ENCODE measurements around the gene ARSK. TPM values are rescaled to one million over a fixed set of nuclear protein-coding genes. Genes with fewer than 3 reads are reported as not detected.

ARSK gene
- total RNA-seq, 1 donor from 2014 or later = 2.2 TPM

DNA sequence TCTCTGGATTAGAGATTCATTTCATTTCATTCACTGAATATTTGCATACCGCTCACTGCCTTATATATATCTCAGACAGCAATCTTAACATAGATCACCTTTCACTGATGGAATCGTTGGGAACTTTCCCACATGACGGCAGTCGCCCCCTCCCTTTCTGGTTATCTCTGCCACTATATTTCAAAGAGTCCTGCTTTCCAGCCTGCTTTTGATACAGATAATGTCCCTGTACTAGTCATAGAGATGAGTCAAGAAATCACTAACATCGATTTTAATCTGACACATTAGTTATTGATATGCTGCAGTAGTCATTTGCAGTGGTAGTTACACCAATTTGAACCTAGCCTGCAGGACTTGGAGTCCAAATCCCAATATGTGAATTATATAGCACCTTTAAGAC lies 8.5 kb downstream of the ARSK start:
- no peak for DNase-seq (ENCODE audit: low read depth in 2 of 2)

DNA sequence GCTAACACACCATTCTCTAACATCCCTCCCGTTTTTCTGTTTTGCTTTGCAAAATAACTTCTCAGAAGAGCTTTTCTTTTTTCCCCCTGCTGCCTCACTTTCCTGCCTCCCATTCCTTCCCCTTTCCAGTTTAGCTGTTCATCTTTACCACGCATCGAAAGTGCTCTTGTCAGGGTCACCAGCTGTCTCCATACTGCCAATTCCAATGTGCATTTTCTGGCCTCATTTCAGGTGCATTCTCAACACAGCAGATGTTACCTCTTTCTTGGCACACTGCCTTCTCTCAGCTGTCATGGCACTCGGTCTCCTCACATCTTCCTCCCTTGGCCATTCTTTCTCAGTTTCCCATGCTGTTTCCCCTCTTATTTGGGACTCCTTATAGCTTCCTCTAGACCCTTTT lies 9.5 kb downstream of the ARSK start:
- peak in 1 of 2 donors; percentile 1 for DNase-seq (ENCODE audit: low read depth in 2 of 2)

DNA sequence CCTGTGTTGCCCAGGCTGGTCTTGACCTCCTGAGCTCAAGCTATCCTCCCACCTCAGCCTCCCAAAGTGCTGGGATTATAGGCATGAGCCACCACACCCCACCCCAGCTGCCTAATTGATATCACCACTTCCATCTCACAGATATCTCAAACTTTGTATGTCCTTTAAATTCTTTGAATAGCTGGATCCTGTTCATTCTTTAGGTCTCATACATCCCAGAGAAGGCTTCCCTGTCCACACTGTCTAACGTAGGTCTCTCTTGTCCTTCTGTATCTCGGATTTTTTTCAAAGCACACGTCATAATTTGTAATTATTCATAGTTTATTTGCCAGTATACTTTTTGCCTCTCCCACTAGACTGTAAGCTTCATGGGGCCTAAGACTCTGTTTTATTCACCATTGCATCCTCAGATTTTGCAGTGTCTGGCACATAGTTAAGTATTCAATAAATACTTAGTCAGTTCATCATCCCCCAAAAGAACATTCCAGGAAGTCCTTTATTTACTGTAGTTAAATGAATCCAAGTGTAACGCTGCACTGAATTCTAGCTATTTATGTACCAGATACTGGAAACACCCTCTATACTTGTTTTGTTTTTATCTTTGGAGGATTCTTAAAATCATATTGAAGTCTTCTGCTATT lies 10.5 kb downstream of the ARSK start:
- no peak for DNase-seq (ENCODE audit: low read depth in 2 of 2)

DNA sequence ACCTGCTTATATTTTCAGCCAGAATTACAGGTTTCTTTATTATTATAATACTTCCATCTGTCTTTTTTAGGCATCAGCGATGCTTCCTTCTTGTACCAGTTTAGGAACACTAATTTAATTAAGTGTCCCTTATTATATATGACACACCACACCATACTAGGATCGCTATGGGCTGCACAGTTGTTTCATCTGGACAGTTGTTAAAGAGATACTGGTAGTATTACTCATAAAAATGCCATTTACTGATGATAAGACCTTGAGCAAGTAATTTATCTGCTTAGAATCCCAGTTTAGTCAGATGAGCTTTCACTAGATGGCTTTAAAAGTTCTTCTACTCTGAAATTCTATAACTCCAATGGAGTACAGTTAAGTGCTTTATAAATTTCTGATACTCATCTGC lies 17.1 kb downstream of the ARSK start:
- no peak for DNase-seq (ENCODE audit: low read depth in 2 of 2)

DNA sequence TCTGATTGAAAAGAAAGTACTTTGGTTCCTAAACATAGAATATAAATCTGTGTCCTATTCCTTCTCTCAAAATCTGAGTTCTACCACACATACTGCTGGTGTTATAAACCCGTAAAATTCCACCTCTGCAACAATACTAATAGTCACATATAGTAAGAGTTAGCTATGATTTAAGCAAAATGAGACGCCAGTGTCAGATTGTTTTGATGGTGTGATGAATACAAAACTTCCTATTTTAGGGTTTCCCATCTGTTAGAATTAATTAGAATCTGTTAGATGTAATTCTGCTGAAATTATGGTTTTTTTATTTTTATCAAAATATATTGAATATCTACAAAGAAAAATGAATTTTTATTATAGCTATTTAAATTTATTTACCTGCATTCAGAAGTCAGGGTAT lies 26.7 kb downstream of the ARSK start:
- no peak for DNase-seq (ENCODE audit: low read depth in 2 of 2)

DNA sequence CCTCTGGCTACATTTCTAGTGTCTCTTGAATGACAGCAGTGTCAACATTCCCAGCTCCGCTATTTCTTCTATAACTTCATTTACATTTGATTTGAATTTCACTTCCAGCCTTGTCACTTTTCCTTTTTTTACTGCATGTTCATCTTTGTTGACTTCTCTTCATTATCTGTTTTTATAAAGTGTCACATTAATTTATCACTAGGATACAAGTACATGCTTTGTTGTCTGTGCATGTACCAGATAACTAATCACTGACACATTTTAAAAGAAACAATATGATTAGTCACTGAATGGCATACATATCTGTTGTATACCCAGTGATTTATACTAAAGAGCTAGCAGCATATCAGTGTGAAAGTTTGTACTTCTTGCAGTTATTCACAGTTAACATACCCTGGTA lies 29.1 kb downstream of the ARSK start:
- no peak for DNase-seq (ENCODE audit: low read depth in 2 of 2)

DNA sequence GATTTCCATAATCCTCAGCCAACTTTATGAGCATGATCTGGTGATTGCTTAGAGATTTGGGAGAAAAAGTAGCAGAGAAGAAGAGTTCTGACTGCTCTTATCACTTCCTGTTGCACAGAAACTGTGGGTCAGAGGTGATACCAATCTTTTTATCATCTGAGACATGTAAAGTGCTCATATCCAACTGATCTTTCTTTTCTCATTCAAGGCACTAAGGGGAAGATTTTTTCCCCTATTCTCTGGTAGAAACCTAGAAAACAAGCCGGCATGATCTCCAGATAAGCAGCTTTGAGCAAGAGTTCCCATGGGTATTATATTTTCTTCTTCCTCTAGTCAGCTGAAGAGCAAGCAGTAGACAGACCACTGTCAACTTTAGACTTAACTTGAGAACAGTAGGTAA lies 36.0 kb downstream of the ARSK start:
- DNase-seq (ENCODE audit: low read depth in 2 of 2) = no peak

DNA sequence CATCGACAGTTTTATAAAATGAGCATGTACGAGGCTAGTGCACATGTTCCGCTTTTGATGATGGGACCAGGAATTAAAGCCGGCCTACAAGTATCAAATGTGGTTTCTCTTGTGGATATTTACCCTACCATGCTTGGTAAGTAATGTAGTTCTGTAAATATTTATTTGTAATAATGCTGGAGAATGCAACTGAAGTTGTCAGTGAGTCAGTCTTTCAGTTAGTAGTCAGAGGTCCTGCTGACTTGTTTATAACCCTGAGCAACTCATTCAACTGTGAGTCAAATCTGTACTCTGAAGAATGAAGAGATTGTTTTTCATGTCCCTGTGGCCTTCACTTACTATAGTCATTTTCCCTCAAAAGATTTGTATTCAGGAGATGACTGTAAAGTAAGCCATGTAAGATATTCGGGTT lies 36.6 kb downstream of the ARSK start:
- peak in 1 of 2 donors; percentile 64 for DNase-seq (ENCODE audit: low read depth in 2 of 2)

DNA sequence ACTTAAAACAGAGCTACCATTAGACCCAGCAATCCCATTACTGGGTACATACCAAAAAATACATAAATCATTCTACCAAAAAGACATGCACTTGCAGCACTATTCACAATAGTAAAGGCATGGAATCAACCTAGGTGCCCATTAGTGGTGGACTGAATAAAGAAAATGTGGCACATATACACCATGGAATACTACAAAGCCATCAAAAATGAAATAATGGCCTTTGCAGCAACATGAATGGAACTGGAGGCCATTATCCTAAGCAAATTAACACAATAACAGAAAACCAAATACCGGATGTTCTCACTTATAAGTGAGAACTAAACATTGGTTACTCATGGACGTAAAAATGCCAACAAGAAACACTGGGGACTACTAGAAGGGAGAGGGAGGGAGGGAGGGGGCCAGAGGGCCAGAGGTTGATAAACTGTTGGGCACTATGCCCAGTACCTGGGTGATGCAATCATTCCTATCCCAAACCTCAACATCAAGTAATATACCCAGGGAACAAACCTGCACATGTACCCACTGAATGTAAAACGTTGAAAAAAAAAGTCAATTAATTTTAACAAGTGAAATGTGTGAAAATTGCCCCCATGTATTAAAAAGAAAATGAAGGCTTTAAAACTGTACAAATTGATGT lies 40.5 kb downstream of the ARSK start:
- DNase-seq (ENCODE audit: low read depth in 2 of 2) = no peak

DNA sequence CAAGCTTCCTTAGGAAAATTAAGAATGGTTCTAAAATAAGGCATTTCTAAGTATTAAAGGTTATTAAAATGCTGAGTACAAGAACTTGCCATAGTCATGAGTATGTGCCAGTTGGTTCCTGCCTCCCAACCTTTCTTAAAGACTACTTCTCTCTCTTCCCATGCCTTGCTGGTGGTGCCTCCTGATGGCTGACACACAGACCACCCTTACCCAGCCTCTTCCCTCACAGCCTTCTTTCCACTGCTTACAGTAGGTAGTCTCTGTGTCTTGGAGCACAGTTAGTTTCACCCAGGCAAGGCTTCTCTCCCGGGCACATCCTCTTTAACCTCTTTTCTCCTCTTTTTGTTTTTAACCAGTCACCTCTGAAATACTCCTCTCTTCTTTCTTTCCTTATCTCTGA lies 44.4 kb downstream of the ARSK start:
- no peak for DNase-seq (ENCODE audit: low read depth in 2 of 2)

DNA sequence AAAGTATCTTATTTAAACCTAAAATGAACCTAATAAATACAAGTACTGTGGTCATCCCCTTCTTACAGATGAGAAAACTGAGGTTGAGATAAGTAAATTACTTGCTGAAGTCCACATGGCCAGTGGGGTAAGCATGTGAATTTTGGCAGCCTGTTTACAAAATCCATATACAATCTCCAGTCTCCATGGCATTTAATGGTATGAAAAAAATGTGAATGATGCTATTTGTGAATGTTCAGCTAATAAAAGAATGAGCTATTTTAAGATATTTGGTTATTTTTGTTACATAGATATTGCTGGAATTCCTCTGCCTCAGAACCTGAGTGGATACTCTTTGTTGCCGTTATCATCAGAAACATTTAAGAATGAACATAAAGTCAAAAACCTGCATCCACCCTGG lies 45.7 kb downstream of the ARSK start:
- DNase-seq (ENCODE audit: low read depth in 2 of 2) = no peak

DNA sequence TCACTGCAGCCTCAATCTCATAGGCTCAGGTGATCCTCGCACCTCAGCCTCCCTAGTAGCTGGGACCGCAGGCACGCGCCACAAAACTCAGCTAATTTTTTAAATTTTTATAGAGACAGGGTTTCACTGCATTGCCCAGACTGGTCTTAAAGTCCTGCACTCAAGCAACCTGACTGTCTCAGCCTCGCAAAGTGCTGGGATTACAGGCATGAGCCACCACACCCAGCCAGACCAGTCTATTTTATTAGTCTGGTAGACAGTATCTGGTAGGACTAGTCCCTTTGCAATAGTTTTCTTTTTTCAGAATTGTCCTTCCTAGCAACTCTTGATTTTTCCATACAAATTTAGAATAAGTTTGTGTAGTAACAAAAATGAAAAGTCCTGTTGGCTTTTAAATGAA lies 50.9 kb downstream of the ARSK start:
- DNase-seq (ENCODE audit: low read depth in 2 of 2) = no peak

DNA sequence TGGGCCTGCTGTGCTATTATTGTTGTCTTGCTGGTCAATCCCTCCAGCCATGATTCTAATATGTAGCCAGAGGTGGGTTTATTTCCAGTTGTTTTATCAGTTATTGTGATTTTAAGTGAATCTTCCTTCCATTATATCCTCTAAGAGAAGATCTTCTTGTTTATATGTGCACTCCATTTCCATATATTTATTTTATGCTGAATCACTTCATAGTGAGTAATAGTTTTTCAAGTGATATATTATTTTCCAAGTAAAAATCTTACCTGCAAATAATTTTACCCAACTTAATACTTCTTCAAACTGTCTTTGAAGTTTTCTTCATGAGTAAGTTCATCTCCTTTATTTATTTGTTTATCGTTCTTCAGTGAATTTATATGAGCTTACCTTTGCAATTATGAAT lies 51.5 kb downstream of the ARSK start:
- no peak for DNase-seq (ENCODE audit: low read depth in 2 of 2)

DNA sequence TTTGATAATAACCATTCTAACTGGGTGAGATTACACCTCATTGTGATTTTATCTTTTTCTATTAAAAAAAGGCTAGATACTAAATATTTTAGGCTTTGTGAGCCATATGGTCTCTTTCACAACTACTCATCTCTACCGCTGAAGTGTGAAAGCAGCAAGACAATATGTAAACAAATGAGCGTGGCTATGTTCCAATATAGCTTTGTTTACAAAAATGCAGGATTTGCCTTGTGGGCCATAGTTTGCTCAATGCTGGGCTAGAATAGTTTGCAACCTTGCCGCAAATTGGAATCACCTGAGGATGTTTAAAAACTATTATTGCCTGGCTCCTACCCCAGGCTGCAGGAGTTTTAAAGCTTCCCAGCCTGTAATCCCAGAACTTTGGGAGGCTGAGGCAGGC lies 54.8 kb downstream of the ARSK start:
- no peak for DNase-seq (ENCODE audit: low read depth in 2 of 2)

DNA sequence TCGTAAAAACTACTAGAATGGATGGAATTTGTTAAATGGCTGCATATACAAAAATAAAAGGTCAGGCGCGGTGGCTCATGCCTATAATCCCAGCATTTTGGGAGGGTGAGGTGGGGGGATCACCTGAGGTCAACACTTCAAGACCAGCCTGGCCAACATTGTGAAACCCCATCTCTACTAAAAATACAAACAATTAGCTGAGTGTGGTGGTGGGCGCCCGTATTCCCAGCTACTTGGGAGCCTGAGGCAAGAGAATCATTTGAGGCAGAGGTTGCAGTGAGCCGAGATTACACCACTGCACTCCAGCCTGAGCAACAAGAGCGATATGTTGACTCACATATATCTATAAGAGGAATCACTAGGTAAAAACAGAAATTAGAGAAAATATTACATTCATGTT lies 55.6 kb downstream of the ARSK start:
- no peak for DNase-seq (ENCODE audit: low read depth in 2 of 2)

DNA sequence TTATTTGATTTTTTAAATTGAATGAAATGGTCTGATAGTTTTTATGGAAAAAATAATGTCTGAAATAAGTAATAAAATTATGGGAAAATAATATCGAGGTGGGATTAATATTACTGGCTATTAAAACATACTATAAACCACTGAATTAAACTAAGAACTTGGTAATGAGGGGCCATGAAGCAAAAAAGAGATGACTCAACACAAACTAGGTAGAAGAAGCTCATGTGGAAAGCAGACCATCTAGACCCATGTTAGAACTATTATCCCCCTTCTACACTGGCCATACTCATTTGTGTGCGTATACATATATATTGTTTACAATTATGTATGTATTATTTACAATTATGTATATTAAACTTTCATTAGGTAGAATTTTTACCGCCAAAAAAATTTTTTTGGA lies 56.5 kb downstream of the ARSK start:
- no peak for DNase-seq (ENCODE audit: low read depth in 2 of 2)

DNA sequence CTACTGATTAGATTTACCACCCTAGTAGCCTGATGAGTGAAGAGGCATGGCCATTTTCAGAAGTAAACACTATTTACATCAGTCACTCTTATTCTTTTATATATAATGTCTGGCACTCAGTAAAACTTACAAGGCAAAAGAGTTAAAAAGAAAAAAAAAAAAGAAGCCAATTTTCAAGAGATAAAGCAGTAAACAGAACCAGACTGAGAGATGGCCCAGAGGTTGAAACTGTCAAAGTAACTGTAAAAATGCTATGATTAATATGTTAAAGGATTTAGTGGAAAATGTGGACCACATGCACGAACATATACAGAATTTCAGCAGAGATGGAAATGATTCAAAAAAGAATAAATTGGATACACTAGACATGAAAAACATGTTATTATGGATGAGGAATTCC lies 58.6 kb downstream of the ARSK start:
- DNase-seq (ENCODE audit: low read depth in 2 of 2) = no peak

DNA sequence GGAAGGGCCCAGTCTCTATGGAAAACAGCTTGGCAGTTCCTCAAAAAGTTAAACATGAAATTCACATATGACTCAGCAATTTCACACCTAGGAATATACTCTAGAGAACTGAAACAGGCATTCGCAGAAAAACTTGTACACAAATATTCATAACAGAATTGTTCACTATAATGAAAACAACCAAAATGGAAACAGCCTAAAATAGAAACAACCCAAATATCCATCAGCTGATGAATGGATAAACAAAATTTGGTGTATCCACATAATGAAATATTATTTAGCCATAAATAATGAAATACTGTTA lies 60.2 kb downstream of the ARSK start:
- DNase-seq (ENCODE audit: low read depth in 2 of 2) = no peak

DNA sequence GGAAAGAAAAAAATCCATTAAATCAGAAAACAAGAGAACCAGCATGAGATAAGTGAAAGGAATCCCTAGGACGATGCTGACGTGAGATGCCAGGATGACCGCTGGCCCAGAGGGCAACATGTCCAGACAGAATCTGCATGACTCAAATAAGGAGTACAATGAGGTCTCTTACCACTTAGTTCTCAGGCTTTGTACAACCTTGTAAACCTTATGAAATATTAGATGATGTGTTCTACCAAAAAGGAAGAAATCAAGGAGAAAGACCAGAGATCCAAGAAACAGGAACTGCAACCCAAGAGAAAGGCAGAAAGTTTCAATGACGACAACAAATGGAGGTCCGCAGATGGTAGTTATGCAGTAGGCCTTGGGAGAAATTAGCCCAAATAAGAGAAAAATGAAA lies 62.2 kb downstream of the ARSK start:
- DNase-seq (ENCODE audit: low read depth in 2 of 2) = no peak

DNA sequence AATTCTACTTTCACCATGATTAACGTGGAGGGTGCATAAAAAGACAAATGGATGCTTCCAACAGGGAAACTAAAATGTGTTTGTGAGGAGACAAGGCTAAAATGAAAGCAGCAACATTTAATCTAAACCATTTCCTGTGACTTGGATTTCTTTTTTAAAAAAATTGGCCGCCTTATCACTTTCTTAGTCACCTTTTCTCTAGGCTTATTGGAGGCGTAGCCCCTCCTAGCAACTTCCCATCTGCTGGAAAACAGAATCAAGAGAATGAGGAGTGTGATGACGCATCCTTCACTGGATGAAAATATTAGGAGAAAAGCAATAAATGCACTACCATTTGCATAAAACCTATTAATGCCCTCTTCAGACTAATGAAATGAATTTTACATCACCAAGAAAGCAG lies 64.2 kb downstream of the ARSK start:
- DNase-seq (ENCODE audit: low read depth in 2 of 2) = peak in 1 of 2 donors; percentile 65

DNA sequence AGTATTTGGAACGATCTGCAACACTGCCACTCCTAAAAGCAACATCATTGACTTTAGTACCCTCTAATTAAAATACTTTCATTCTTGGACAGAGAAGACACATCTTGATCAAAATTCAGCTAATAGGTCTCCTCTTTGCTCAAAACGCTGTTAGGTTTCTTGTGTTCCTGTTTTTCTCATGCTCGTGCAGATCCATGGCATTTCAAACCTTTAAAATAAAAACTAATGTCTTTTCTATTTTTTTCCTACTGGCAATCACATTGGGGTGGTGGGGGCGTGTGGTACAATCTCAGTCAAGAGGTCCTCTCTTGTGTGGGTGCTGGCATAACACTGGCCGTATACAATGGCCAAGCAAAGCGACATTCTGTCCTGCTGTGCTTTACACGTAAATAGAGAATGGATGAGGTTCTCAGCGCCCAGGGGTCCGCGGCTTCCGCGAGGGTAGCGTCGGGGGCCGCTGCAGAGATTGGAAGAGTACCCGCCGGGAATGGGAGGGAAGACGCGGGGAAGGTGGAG lies 64.7 kb downstream of the ARSK start:
- no peak for DNase-seq (ENCODE audit: low read depth in 2 of 2)

DNA sequence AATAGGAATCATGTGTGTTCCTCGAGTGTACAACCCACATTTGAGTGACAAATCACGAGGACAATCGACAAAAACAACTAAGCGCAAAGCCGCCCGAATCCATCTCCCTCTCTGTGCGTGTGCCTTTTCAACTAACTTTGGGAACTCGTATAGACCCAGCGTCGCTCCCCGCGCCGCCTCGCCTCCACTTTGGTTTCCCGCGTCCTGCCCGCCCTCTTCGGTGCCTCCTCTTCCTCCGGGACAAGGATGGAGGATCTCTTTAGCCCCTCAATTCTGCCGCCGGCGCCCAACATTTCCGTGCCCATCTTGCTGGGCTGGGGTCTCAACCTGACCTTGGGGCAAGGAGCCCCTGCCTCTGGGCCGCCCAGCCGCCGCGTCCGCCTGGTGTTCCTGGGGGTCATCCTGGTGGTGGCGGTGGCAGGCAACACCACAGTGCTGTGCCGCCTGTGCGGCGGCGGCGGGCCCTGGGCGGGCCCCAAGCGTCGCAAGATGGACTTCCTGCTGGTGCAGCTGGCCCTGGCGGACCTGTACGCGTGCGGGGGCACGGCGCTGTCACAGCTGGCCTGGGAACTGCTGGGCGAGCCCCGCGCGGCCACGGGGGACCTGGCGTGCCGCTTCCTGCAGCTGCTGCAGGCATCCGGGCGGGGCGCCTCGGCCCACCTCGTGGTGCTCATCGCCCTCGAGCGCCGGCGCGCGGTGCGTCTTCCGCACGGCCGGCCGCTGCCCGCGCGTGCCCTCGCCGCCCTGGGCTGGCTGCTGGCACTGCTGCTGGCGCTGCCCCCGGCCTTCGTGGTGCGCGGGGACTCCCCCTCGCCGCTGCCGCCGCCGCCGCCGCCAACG lies 65.3 kb downstream of the ARSK start, which contains the start of gene GPR150:
Gene GPR150 (plus strand): TSS at position 58 of the 840 bp plus-strand sequence. CDS start 189 bp downstream, at position 247.
- DNase-seq (ENCODE audit: low read depth in 2 of 2) = peak in 1 of 2 donors; percentile 69

All from dermis microvascular lymphatic vessel endothelial cell (primary cell).